ENCODE data around the gene SMC4.
"Not testable (repeated sequence)": the region's sequence is repeated elsewhere in the genome, so short reads cannot be mapped to it uniquely, and the experiment has no call there.

SMC4 gene

GRCh38 chr3:160399125-160400029, at the start of gene SMC4, which contains the start of gene IFT80:
TSS of gene SMC4 (plus strand) at chr3:160399650. CDS start at chr3:160400827, 1,177 bp downstream.
TSS of gene IFT80 (minus strand) at chr3:160399225. CDS start at chr3:160384600, 14,625 bp downstream.
- DNase-seq (ENCODE audit: low read depth) = peak; percentile 92

- no peak for DNase-seq (ENCODE audit: low read depth)
Observed at GRCh38 chr3:160355826-160356225, 43.6 kb upstream of the SMC4 start.

- DNase-seq (ENCODE audit: low read depth) = not testable (repeated sequence)
Observed at GRCh38 chr3:160362896-160363295, 36.6 kb upstream of the SMC4 start.

GRCh38 chr3:160365869-160366522, 33.5 kb upstream of the SMC4 start:
- DNase-seq (ENCODE audit: low read depth) = no peak

DNA sequence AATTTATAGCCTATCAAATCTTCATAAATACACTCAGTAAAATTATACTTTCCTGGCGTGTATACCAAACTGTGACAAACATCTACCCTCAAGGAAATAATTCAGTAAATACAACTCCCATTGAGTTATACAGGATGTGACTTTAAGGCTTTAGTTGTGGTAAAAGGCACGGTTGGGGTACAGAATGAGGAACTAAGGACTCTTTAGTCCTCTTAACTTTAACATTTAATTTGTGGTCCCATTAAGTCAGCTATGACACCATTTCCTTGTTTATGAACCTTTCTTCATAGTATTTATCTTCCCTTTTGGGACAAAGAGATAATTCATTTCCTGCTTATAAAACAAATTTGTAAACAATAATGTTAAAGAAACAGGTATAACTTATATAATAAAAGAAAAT, 30.6 kb upstream of the SMC4 start:
- no peak for DNase-seq (ENCODE audit: low read depth)

DNA sequence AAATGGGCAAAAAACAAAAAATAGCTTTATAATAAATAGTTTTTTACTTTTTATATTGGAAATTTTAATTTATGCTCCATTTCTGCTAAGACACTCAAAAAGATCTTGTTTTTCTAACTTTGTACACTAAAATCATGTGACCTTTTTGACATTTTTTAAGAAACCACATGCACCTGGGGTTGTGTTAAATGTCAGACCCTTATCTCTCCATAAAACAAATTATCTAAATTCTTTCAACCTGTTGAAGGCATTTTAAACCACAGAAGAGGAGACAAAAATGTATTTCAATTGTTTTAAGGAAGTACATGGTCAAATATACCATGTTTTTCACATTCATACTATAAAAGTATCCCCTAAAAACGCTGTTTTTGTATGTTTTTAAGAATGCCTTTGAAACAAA, 29.7 kb upstream of the SMC4 start:
- no peak for DNase-seq (ENCODE audit: low read depth)

DNA sequence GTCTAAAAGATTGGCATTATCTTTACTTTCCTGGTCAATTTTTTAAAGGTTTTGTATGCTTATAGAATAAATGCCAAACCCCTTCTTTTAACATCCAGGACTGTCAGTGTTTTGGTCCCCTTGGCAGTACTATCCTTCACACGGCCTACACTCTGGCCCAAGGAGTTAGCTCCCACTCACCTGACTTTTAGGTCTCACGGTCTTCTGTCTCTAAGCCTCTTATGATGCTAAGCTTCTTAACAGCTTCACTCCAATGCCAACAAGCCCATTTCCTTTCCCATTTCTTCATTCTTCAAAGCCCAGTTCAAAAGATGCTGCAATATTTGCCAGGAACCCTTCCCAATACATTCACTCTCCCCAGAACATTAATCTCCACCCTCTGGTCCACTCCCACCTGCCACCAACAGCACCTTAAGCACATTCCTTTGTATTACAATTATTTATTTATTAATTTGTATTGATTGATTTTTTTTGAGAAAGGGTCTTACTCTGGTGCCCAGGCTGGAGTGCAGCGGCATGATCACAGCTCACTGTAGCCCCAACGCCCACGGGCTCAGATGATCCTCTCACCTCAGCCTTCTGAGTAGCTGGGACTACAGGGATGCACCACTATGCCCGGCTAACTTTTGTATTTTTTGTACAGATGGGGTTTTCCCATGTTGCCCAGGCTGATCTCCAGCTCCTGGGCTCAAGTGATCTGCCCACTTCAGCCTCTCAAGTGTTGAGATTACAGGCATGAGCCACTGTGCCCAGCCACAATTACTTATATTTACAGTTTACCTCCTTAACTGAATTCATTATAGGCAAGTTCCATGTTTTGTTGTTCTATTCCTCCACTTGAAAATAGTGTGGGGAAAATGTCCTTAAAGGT, 28.2 kb upstream of the SMC4 start:
- DNase-seq (ENCODE audit: low read depth) = no peak

DNA sequence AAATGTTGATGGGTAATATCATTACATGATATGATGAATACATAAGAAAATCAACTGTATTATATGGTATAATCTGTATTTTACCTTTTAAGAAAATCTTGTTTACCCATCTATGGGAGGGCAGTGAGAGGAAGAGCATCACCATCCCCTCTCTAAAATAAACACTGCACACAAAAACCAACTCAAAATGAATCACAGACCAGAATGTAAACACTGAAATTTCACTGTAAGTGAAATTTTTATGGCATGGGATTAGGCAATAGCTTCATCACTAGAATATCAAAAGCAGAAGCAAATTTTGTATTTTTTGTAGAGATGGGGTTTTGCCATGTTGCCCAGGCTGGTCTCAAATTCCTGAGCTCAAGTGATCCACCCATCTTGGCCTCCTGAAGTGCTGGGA, 26.7 kb upstream of the SMC4 start:
- DNase-seq (ENCODE audit: low read depth) = no peak

DNA sequence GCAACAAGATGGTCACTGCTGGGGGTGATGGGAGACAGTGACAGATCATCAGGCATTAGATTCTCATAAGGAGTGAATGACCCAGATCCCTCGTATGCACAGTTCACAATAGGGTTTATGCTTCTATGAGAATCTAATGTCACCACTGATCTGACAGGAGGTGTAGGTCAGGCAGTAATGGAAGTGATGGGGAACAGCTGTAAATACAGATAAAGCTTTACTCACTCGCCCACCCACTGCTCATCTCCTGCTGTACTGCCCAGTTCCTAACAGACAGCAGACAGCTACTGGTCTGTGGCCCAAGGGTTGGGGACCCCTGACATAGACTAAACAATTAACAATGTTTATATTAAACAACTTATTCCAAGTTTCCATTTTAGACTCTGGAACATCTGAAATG, 25.8 kb upstream of the SMC4 start:
- no peak for DNase-seq (ENCODE audit: low read depth)

DNA sequence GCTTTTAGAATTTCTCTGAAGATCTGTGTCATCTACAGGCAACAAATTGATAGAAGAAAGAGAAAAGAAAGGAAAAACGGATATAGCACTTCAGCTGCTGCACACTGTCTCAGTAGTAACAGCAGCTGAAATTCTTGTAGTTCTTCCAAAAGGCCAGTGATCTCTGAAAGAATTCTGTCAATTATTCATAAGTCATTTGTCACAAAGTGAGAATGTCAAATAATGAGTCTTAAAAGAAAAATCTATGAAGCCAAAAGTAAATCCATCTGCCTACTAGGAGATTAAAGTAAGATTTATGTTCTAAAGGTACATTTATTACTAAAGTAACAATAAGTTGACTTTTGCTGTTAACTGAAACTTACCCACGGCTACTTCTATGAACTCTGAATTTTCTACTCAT, 25.0 kb upstream of the SMC4 start:
- no peak for DNase-seq (ENCODE audit: low read depth)

- DNase-seq (ENCODE audit: low read depth) = no peak
Observed at GRCh38 chr3:160374925-160375324, 24.5 kb upstream of the SMC4 start.

DNA sequence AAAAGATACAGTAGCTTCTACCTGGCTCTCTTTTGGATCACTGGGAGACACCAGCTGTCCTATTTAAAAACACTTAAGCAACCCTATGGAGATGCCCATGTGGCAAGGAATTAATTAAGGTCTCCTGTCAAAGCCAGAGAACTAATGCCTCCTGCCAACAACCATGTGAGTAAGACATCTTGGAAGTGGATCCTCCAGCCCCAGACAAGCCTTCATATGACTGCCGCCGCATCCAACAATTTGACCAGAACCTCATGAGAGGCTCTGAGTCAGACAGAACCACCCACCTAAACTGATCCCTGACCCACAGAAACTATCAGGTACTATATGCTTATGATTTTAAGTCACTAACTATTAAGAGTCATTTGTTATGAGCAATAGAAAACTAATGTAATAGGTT, 22.8 kb upstream of the SMC4 start:
- DNase-seq (ENCODE audit: low read depth) = no peak

GRCh38 chr3:160378331-160379109, 20.9 kb upstream of the SMC4 start:
- DNase-seq (ENCODE audit: low read depth) = no peak

GRCh38 chr3:160379628-160380214, 19.7 kb upstream of the SMC4 start:
- DNase-seq (ENCODE audit: low read depth) = no peak

- no peak for DNase-seq (ENCODE audit: low read depth)
Observed at GRCh38 chr3:160381470-160381869, 18.0 kb upstream of the SMC4 start.

- DNase-seq (ENCODE audit: low read depth) = no peak
Observed at GRCh38 chr3:160384639-160385318, 14.7 kb upstream of the SMC4 start.

GRCh38 chr3:160390565-160391138, 8.8 kb upstream of the SMC4 start:
- no peak for DNase-seq (ENCODE audit: low read depth)

GRCh38 chr3:160392798-160393197, 6.7 kb upstream of the SMC4 start:
- DNase-seq (ENCODE audit: low read depth) = no peak

GRCh38 chr3:160393346-160394008, 6.0 kb upstream of the SMC4 start:
- no peak for DNase-seq (ENCODE audit: low read depth)

- no peak for DNase-seq (ENCODE audit: low read depth)
Observed at GRCh38 chr3:160394009-160394392, 5.4 kb upstream of the SMC4 start.

All from activated T-cell treated with anti-CD3 and anti-CD28 coated beads for 1 hour (primary cell).